ENCODE data around the gene BSN.
"Not testable (repeated sequence)": the region's sequence is repeated elsewhere in the genome, so short reads cannot be mapped to it uniquely, and the experiment has no call there.

DNA sequence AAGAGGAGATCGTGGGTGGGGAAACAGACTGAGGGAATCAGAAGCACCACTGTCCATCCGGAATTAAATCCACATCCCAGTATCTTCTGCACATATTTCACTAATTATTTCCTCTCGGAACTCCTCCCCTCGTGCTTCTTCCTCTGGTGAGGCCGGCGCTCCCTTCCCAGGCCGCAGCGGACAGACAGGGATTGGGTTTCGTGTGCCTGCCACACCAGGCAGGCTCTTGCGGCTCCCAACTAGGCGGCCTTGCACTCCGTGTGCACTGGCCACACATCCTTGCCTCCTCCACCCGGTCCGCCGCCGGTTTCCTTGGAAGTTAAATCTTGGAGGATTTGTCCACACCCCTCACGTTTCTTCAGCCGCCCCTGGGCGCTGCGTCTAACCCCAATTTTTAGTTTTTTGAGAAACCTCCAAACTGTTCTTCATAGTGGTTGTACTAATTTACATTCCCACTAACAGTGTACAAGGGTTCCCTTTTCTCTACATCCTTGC, 31.0 kb downstream of the BSN start:
- TF ChIP-seq, protein P1, sequence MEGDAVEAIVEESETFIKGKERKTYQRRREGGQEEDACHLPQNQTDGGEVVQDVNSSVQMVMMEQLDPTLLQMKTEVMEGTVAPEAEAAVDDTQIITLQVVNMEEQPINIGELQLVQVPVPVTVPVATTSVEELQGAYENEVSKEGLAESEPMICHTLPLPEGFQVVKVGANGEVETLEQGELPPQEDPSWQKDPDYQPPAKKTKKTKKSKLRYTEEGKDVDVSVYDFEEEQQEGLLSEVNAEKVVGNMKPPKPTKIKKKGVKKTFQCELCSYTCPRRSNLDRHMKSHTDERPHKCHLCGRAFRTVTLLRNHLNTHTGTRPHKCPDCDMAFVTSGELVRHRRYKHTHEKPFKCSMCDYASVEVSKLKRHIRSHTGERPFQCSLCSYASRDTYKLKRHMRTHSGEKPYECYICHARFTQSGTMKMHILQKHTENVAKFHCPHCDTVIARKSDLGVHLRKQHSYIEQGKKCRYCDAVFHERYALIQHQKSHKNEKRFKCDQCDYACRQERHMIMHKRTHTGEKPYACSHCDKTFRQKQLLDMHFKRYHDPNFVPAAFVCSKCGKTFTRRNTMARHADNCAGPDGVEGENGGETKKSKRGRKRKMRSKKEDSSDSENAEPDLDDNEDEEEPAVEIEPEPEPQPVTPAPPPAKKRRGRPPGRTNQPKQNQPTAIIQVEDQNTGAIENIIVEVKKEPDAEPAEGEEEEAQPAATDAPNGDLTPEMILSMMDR (IDR thresholded peaks at IDR 0.05), result not testable (repeated sequence)
- not testable (repeated sequence) for TF ChIP-seq EZH2 (IDR thresholded peaks at IDR 0.05; ENCODE audit: borderline replicate concordance, insufficient read depth, low read depth, low read length, poor library complexity, severe bottlenecking)
